ENCODE data around the gene CETN1. TPM values are rescaled to one million over a fixed set of nuclear protein-coding genes. Genes with fewer than 3 reads are reported as not detected.

Gene CETN1
- total RNA-seq, 4 donors from 2014 or later: not detected

- Histone ChIP-seq H3K27ac (no peak overlapping the region), H3K27me3 (no peaks in the 10 kb centered on the region), H3K9me3 (no peaks in the 10 kb centered on the region), H3K36me3 (no peaks in the 10 kb centered on the region), H3K4me3 (no peak overlapping the region), H3K4me1 (no peaks in the 10 kb centered on the region)
- DNase-seq (no peak), ATAC-seq (no peak)
- in situ Hi-C loops (cut with MboI; ENCODE audit: low sequenced_read_pairs in 4 of 4) (no loop called here), intact Hi-C loops (cut with DNase I; ENCODE audit: low total_unique reads) (no loop called here)
- TF ChIP-seq POLR2A (IDR thresholded peaks at IDR 0.05) (no peak), CTCF (IDR thresholded peaks at IDR 0.05 in 4 of 5, conservative IDR thresholded peaks at IDR 0.05 in 1 of 5) (no peak)
These were observed 15.2 kb upstream of the CETN1 start for GRCh38 chr18:564708-565561.

- Histone ChIP-seq H3K4me1 (no peaks in the 10 kb centered on the region), H3K27me3 (no peaks in the 10 kb centered on the region), H3K36me3 (no peaks in the 10 kb centered on the region), H3K9me3 (no peaks in the 10 kb centered on the region), H3K27ac (no peak overlapping the region), H3K4me3 (no peak overlapping the region)
- in situ Hi-C loops (cut with MboI; ENCODE audit: low sequenced_read_pairs in 4 of 4) (no loop called here), intact Hi-C loops (cut with DNase I; ENCODE audit: low total_unique reads) (no loop called here)
- no peak for TF ChIP-seq POLR2A (IDR thresholded peaks at IDR 0.05)
- no peak for TF ChIP-seq CTCF (IDR thresholded peaks at IDR 0.05 in 4 of 5, conservative IDR thresholded peaks at IDR 0.05 in 1 of 5)
- no peak for ATAC-seq
- no peak for DNase-seq
These were observed 14.6 kb upstream of the CETN1 start for GRCh38 chr18:565562-566061.

- Histone ChIP-seq H3K36me3 (no peaks in the 10 kb centered on the region), H3K27ac (no peak overlapping the region), H3K9me3 (no peaks in the 10 kb centered on the region), H3K27me3 (no peaks in the 10 kb centered on the region), H3K4me3 (no peak overlapping the region), H3K4me1 (no peaks in the 10 kb centered on the region)
- intact Hi-C loops (cut with DNase I; ENCODE audit: low total_unique reads) (no loop called here), in situ Hi-C loops (cut with MboI; ENCODE audit: low sequenced_read_pairs in 4 of 4) (no loop called here)
- no peak for ATAC-seq
- TF ChIP-seq CTCF (IDR thresholded peaks at IDR 0.05 in 4 of 5, conservative IDR thresholded peaks at IDR 0.05 in 1 of 5) (no peak), POLR2A (IDR thresholded peaks at IDR 0.05) (no peak)
- DNase-seq: no peak
These were observed 13.1 kb upstream of the CETN1 start for GRCh38 chr18:567122-567521.

GRCh38 chr18:568731-569130 lies 11.4 kb upstream of the CETN1 start:
- no peaks in the 10 kb centered on the region for H3K4me1 ChIP-seq
- no peak overlapping the region for H3K27ac ChIP-seq
- no peak for TF ChIP-seq POLR2A (IDR thresholded peaks at IDR 0.05)
- no peak for TF ChIP-seq CTCF (IDR thresholded peaks at IDR 0.05 in 4 of 5, conservative IDR thresholded peaks at IDR 0.05 in 1 of 5)
- no peaks in the 10 kb centered on the region for H3K36me3 ChIP-seq
- in situ Hi-C loops (cut with MboI; ENCODE audit: low sequenced_read_pairs in 4 of 4) (no loop called here), intact Hi-C loops (cut with DNase I; ENCODE audit: low total_unique reads) (no loop called here)
- no peak for DNase-seq
- no peak overlapping the region for H3K4me3 ChIP-seq
- no peaks in the 10 kb centered on the region for H3K9me3 ChIP-seq
- ATAC-seq: no peak
- H3K27me3 ChIP-seq: no peaks in the 10 kb centered on the region

Data from gastrocnemius medialis (tissue), 4 donors.